HepG2 (cell line): ENCODE measurements around the gene RRM2. TPM values are rescaled to one million over a fixed set of nuclear protein-coding genes. Genes with fewer than 3 reads are reported as not detected.

Experiments used
- ATAC-seq: fragments of 200-7000 bp; cut with Tn5 transposase; 3 replicates; pipeline ENCODE4 v1.9.1; 2020; ENCODE audit warnings: mild to moderate bottlenecking, moderate library complexity
- BruUV-seq: library from RNA; stranded (reverse); fragments of 400-500 nt; replicated peaks from 2 replicates; lab custom pipeline; 2021; lab: Mats Ljungman, UMichigan
- CTCF ChIA-PET: fragments of 300-600 bp; formaldehyde crosslinking; extraction: SDS; loops from one replicate; lab custom pipeline; 2021; ENCODE audit warnings: low total read pairs, inconsistent platforms, low intra/inter-chr PET ratio; lab: Yijun Ruan, JAX
- POLR2A ChIA-PET: fragments of 350-600 bp; sonication (Branson Sonifier 250); formaldehyde crosslinking; loops from one replicate; lab custom pipeline; 2020; ENCODE audit warnings: antibody characterized with exemption, inconsistent platforms; lab: Yijun Ruan, JAX
- DNase-seq: peaks from one replicate; pipeline ENCODE4 v3.0.0-alpha.2; 2015; ENCODE audit warnings: low spot score
- FAIRE-seq: peaks from 3 replicates; lab custom pipeline; 2011; peaks lifted over from hg19 to GRCh38; lab: Jason Lieb, UNC
- H2AFZ ChIP-seq: one replicate; pipeline ENCODE4 v1.6.1; 2011; ENCODE audit warnings: low read length, inconsistent platforms
- H3K27ac ChIP-seq: fragments of 300-600 bp; 3 replicates; pipeline ENCODE4 v1.8.0; 2011; ENCODE audit warnings: mixed run types, mild to moderate bottlenecking, mixed read lengths, low read length, inconsistent platforms; ENCODE audit not compliant: insufficient read depth; ENCODE audit errors: extremely low read length
- H3K27me3 ChIP-seq, 2 experiments: fragments of 200-600 bp in 1 of 2; 2 replicates in 1 of 2; 3 replicates in 1 of 2; pipeline versions ENCODE4 v1.6.0 to v1.8.0; 2011; ENCODE audit warnings: low read length in 2 of 2, mild to moderate bottlenecking in 2 of 2, moderate library complexity in 2 of 2, inconsistent platforms in 1 of 2; ENCODE audit not compliant: insufficient read depth in 2 of 2, control insufficient read depth in 1 of 2
- H3K36me3 ChIP-seq, 2 experiments: fragments of 200-600 bp in 1 of 2; replicated peaks in 1 of 2; 2 replicates in 1 of 2; 3 replicates in 1 of 2; pipeline versions ENCODE4 v1.5.1 to v1.8.0; 2011; ENCODE audit warnings: low read length in 2 of 2, inconsistent platforms in 1 of 2; ENCODE audit not compliant: insufficient read depth in 2 of 2, control insufficient read depth in 1 of 2
- H3K4me1 ChIP-seq: 2 replicates; pipeline ENCODE4 v1.5.1; 2012; ENCODE audit warnings: low read length, inconsistent platforms; ENCODE audit not compliant: insufficient read depth
- H3K4me2 ChIP-seq: 2 replicates; pipeline ENCODE4 v1.6.0; 2011; ENCODE audit warnings: low read depth, low read length, inconsistent platforms
- H3K4me3 ChIP-seq, 3 experiments: fragments of 200-600 bp in 1 of 3; sonication (generic), shearing (Covaris generic) in 1 of 3; replicated peaks in 1 of 3; 2 replicates each; pipeline ENCODE4 v1.5.1; 2011 to 2016; ENCODE audit warnings: low read length in 3 of 3, inconsistent platforms in 2 of 3, low read depth in 2 of 3, mild to moderate bottlenecking in 2 of 3, control low read depth in 1 of 3, mixed read lengths in 1 of 3; ENCODE audit not compliant: insufficient read depth in 1 of 3
- H3K79me2 ChIP-seq: one replicate; pipeline ENCODE4 v1.6.1; 2011; ENCODE audit warnings: low read length, inconsistent platforms; ENCODE audit not compliant: insufficient read depth
- H3K9ac ChIP-seq: 2 replicates; pipeline ENCODE4 v1.6.0; 2011; ENCODE audit warnings: mild to moderate bottlenecking, low read depth, low read length, inconsistent platforms; ENCODE audit not compliant: insufficient read depth
- H3K9me3 ChIP-seq: 2 replicates; pipeline ENCODE4 v1.5.1; 2012; ENCODE audit warnings: mild to moderate bottlenecking, low read length
- H4K20me1 ChIP-seq: 2 replicates; pipeline ENCODE4 v1.6.0; 2011; ENCODE audit warnings: inconsistent platforms, mild to moderate bottlenecking, low read length, moderate library complexity; ENCODE audit not compliant: insufficient read depth
- CEBPB ChIP-seq: IDR thresholded peaks from 2 replicates; pipeline ENCODE4 v1.6.1; 2011; ENCODE audit warnings: low read depth, low read length, improper control_type of control experiment, borderline replicate concordance
- SMC3 ChIP-seq: IDR thresholded peaks from 2 replicates; pipeline ENCODE4 v1.6.1; 2011; ENCODE audit warnings: low read length, improper control_type of control experiment
- TOE1 ChIP-seq: sonication (generic); formaldehyde crosslinking; IDR thresholded peaks from 2 replicates; pipeline ENCODE4 v1.4.0; 2020; ENCODE audit warnings: mild to moderate bottlenecking, missing genetic modification reagents
- WGBS: methylation state at CpG from one replicate; pipeline ENCODE4 v1.1.6; 2017; ENCODE audit warnings: low lambda C conversion rate; 5-methylcytosine and 5-hydroxymethylcytosine counted together
- in situ Hi-C: cut with HindIII; loops from 2 replicates; pipeline ENCODE4 v1.10.0; 2017; ENCODE audit warnings: low pct_unique_long_range_greater_than_20kb; ENCODE audit not compliant: extremely low pct_ligation_motif_present
- intact Hi-C: fragments of 100-400 bp; cut with micrococcal nuclease; formaldehyde crosslinking; loops from one replicate; pipeline ENCODE4 v1.10.0; 2022; ENCODE audit not compliant: unreplicated experiment
- polyA plus RNA-seq, 8 experiments: library from polyadenylated mRNA; depleted of rRNA in 3 of 8; stranded (reverse) in 7 of 8; unstranded in 1 of 8; fragments of >200 nt; fragmentation: Illumina TruSeq in 4 of 8; extraction: Trizol in 4 of 8; gene quantifications; 2 replicates each; pipeline versions ENCODE4 v1.2.1 to v1.2.3, GENCODE V29; 2011 to 2016; ENCODE audit warnings: low read depth in 4 of 8, missing spikeins in 1 of 8, mixed read lengths in 1 of 8; ENCODE audit not compliant: insufficient read depth in 1 of 8
- total RNA-seq, 5 experiments: library from RNA; depleted of rRNA; stranded (reverse); fragments of >200 nt; fragmentation: Illumina TruSeq; extraction: Trizol; gene quantifications; 2 replicates each; pipeline ENCODE4 v1.2.3, GENCODE V29; 2016; ENCODE audit warnings: low read depth in 1 of 5
- TF ChIP-seq, protein P1 (sequence below), 2 experiments: IDR thresholded peaks; 2 replicates each; pipeline ENCODE4 v1.6.1; 2011 to 2012; ENCODE audit warnings: low read length in 2 of 2, borderline replicate concordance in 1 of 2, low read depth in 1 of 2, mild to moderate bottlenecking in 1 of 2, moderate library complexity in 1 of 2

The RRM2 gene
- total and polyA plus RNA-seq, 2 of the 13 experiments (the other 11 are each of a cell fraction or from before 2014, with no cell fraction given), result 31.3 to 150 TPM

DNA sequence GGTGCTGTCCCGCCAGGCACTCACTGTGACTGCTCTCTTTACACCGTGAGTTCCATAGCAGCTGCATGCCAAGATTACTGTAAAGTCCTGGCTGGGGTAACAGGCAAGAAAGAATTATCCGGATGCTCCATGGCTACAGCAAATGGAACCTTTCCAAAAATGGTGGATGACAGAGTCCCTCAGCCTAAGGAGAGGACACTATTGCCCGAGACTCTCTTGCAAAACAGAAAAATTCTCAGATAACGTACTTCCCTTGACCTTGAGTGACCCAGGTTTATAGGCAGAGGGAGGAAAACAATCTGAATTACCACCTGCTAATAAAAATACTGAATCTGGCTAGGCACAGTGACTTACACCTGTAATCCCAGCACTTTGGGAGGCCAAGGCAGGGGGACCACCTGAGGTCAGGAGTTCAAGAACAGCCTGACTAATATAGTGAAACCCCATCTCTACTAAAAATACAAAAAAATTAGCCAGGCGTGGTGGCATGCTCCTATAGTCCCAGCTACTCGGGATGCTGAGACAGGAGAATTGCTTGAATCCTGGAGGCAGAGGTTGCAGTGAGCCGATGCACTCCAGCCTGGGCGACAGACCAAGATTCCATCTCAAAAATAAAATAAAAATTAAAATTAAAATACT lies 46.8 kb upstream of the RRM2 start (continued):
- TF ChIP-seq, protein P1, sequence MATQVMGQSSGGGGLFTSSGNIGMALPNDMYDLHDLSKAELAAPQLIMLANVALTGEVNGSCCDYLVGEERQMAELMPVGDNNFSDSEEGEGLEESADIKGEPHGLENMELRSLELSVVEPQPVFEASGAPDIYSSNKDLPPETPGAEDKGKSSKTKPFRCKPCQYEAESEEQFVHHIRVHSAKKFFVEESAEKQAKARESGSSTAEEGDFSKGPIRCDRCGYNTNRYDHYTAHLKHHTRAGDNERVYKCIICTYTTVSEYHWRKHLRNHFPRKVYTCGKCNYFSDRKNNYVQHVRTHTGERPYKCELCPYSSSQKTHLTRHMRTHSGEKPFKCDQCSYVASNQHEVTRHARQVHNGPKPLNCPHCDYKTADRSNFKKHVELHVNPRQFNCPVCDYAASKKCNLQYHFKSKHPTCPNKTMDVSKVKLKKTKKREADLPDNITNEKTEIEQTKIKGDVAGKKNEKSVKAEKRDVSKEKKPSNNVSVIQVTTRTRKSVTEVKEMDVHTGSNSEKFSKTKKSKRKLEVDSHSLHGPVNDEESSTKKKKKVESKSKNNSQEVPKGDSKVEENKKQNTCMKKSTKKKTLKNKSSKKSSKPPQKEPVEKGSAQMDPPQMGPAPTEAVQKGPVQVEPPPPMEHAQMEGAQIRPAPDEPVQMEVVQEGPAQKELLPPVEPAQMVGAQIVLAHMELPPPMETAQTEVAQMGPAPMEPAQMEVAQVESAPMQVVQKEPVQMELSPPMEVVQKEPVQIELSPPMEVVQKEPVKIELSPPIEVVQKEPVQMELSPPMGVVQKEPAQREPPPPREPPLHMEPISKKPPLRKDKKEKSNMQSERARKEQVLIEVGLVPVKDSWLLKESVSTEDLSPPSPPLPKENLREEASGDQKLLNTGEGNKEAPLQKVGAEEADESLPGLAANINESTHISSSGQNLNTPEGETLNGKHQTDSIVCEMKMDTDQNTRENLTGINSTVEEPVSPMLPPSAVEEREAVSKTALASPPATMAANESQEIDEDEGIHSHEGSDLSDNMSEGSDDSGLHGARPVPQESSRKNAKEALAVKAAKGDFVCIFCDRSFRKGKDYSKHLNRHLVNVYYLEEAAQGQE (IDR thresholded peaks at IDR 0.05; ENCODE audit: borderline replicate concordance in 1 of 2, low read depth in 1 of 2, low read length in 2 of 2), result no peak
- TF ChIP-seq CEBPB, result no peak

DNA sequence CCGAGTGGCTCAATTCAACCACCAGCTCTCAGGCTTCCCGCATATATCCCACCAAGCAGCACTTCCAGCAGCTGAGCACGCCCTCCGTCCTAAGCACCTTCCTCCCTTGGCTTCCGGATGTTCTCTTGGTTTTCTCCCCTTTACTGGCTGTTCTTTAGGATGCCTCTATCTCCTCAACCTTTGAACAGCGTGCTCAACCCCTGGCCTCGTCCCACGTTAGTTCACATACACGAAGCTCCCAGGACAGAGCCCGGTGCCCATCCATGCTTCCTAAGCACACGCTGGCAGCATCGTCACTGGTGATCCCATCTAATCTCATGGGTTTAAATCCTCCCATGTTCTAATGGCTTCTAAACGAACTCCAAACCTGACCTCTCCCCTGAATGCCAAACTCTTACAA lies 46.0 kb upstream of the RRM2 start:
- Histone ChIP-seq H3K4me3 (no peak overlapping the region), H3K79me2 (no peaks in the 10 kb centered on the region), H3K27me3 (peaks cover 13 to 79% of the 10 kb centered on the region in 2 experiments; a peak in 4 of 5 replicates), H3K36me3 (no peaks in the 10 kb centered on the region), H3K4me1 (peaks cover 21% of the 10 kb centered on the region), H2AFZ (no peak overlapping the region), H3K9ac (no peak overlapping the region), H3K9me3 (no peaks in the 10 kb centered on the region), H4K20me1 (no peaks in the 10 kb centered on the region), H3K4me2 (no peak overlapping the region), H3K27ac (no peak overlapping the region)
- no TSS peak for BruUV-seq
- ATAC-seq (no peak), FAIRE-seq (no peak), DNase-seq (no peak)
- CTCF ChIA-PET, result no interaction called here
- POLR2A ChIA-PET, result no interaction called here
- intact Hi-C loops (no loop called here), in situ Hi-C loops (loop anchor here (5.0 kb wide), 1 partner anchor 41 kb away; no protein-coding TSS in a partner anchor)
- TF ChIP-seq TOE1 (CRISPR knock-in tag) (no peak), SMC3 (no peak)
- 18% methylated on average over 13 of the region's 13 CpGs for WGBS
